Fibroblast of villous mesenchyme (primary cell): ENCODE measurements around the gene TSPO. TPM values are rescaled to one million over a fixed set of nuclear protein-coding genes. Genes with fewer than 3 reads are reported as not detected.

Source experiments
- DNase-seq: peaks from one replicate; pipeline ENCODE4 v3.0.0-alpha.2; 2010; ENCODE audit warnings: low read depth
- H3K4me3 ChIP-seq: 2 replicates; pipeline ENCODE4 v1.5.1; 2011; ENCODE audit warnings: low read depth, mild to moderate bottlenecking, low read length
- CTCF ChIP-seq: IDR thresholded peaks from 2 replicates; pipeline ENCODE4 v1.5.1; 2012; ENCODE audit warnings: low read depth, mild to moderate bottlenecking, low read length; ENCODE audit not compliant: insufficient read depth
- total RNA-seq: library from RNA; depleted of rRNA; stranded (reverse); fragments of >200 nt; gene quantifications from 2 replicates; pipeline ENCODE4 v1.2.3, GENCODE V29; 2012

TSPO gene
- total RNA-seq, 1 donor, result 177 TPM

DNA sequence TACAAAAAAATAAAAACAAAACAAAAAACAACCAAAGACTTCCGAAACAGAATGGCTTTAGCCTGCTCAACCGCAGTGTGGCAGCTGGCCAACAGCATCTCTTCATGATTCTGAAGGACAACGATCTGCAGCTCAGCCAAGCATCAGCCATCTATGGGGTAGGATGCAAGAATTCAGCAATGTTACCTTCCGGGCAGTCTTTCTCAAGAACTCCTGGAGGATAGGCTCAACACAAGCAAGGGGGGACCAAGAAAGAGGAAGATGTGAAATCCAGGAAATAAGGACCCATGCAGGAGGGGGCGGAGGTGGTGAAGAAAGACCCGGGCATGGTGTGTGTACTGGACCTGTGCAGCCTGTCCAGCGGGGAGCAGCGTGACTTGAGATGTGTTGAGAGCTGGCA lies 3.5 kb upstream of the TSPO start:
- TF ChIP-seq CTCF, result no peak
- H3K4me3 ChIP-seq, result no peak overlapping the region
- DNase-seq, result no peak

- no peak overlapping the region for H3K4me3 ChIP-seq
- DNase-seq, result no peak
- no peak for TF ChIP-seq CTCF
Observed at GRCh38 chr22:43148581-43148980, 2.8 kb upstream of the TSPO start.

DNA sequence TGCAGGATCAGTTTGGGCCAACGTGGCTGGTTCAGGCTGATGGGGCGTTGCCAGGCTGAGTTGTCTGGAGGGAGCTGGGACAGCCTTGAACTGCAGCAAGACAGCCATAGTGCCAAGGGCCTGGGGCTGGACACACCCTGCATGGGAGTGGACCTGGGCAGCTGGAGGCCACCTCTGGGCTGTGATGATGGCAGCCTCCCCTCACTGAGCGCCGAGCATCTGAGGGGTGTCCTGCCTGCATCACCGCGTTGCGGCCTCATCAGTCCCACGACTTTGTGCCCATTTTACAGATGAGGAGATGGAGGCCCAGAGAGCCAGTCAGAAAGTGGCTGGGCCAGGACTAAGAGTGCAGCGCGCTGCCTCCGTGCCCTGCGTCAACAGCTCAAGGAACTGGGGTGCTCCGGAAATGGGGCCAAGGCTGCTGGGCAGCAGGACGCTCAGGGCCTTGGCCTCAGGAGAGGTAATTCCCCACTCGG lies 590 bp upstream of the TSPO start:
- no peak for DNase-seq
- peak overlapping the region; percentile 77 for H3K4me3 ChIP-seq
- TF ChIP-seq CTCF, result no peak

DNA sequence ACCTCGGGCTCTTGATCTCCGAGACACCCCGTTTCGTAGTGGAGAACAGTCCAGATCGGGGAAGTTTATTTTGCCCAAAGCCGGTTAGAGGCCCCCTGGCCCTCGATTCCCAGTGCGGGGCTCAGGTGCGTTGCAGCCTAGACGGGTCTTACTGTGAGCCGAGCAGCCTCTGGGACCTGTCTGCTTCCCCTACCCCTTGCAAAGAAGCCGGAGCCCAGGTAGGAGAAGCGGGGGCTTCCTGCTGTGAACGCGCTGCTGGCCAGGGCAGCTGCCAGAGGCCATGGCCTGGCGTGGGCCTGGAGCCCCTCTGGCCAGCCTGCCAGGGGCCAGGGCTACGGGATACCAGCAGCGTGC lies 621 bp downstream of the TSPO start:
- no peak for TF ChIP-seq CTCF
- peak overlapping the region; percentile 77 for H3K4me3 ChIP-seq
- DNase-seq, result no peak

DNA sequence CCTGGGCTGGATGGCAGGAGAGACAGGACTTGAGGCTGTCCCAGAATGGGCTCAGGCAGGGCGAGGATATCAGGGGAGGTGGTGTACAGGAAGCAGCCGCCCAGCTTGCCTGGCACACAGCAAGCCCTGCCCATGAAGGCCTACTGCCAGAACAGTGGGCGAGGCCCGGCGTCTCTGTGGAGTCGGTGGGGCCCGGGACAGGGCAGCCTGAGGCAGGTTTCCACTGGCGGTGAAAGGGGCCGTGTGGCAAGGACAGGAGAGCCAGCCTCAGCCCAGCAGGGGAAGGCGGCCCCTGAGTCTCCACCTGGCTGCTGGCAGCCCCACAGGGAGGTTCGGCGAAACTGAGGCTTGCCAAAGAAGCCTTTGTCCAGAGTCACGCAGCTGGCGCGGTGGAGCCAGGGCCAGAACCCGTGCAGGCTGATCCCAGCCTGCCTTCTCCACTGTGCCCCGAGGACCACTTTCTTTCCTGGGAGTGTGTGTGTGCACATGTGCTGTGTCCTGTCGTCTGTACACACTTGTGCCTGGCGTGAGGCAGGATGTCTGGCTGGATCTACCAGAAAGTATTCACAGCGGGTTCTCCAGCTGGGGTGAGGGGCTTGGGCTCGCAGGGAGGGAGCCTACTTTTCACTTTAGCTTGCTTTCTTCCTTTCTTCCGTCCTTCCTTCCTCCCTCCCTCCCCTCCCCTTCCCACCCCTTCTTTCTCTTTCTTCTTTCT lies 1.2 kb downstream of the TSPO start:
- TF ChIP-seq CTCF, result no peak
- DNase-seq, result peak; percentile 45
- H3K4me3 ChIP-seq, result peak overlapping the region; percentile 77

DNA sequence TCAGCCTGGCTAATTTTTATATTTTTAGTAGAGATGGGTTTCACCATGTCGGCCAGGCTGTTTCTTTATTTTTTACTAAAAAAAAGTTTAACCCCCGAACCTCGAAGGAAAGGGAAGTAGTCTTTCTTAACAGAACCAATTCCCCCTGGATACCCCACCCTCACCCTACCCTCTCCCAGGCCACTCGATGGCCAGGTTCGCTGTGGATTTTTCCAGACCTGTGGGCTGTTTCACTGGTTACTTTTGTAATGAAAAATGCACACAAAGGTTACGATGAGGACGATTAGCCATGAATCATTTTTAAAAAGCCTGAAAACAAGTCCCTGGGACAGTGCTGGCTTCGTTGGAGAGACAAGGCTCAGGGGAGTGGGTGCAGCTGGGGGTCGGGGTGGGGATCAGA lies 2.5 kb downstream of the TSPO start:
- no peak for TF ChIP-seq CTCF
- peak; percentile 25 for DNase-seq
- no peak overlapping the region for H3K4me3 ChIP-seq
